Ectodermal cell (in vitro differentiated cells): ENCODE measurements around the gene OSBPL1A. TPM values are rescaled to one million over a fixed set of nuclear protein-coding genes. Genes with fewer than 3 reads are reported as not detected.

Experiments
- H3K27ac ChIP-seq: 2 replicates; pipeline ENCODE4 v1.7.0; 2013; ENCODE audit warnings: mild to moderate bottlenecking, low read depth, low read length; ENCODE audit not compliant: insufficient read depth, poor library complexity, severe bottlenecking
- H3K27me3 ChIP-seq: 2 replicates; pipeline ENCODE4 v1.7.0; 2013; ENCODE audit warnings: mild to moderate bottlenecking, low read length; ENCODE audit not compliant: insufficient read depth, control insufficient read depth, poor library complexity, severe bottlenecking
- H3K36me3 ChIP-seq: one replicate; pipeline ENCODE4 v1.7.0; 2013; ENCODE audit warnings: low read length; ENCODE audit not compliant: control insufficient read depth, insufficient read depth
- H3K4me1 ChIP-seq: one replicate; pipeline ENCODE4 v1.7.0; 2013; ENCODE audit warnings: low read length; ENCODE audit not compliant: control insufficient read depth, insufficient read depth
- H3K4me3 ChIP-seq: 2 replicates; pipeline ENCODE4 v1.7.0; 2013; ENCODE audit warnings: low read depth, low read length, control low read depth; ENCODE audit not compliant: insufficient read depth
- H3K9me3 ChIP-seq: 2 replicates; pipeline ENCODE4 v1.7.0; 2013; ENCODE audit warnings: mild to moderate bottlenecking, low read length, moderate library complexity; ENCODE audit not compliant: control insufficient read depth
- WGBS, 2 experiments: methylation state at CpG; one replicate each; pipeline ENCODE4 v1.1.7; 2013; ENCODE audit warnings: missing lambda C conversion rate in 2 of 2; 5-methylcytosine and 5-hydroxymethylcytosine counted together
- polyA plus RNA-seq, 4 experiments: library from polyadenylated mRNA; stranded (reverse); fragments of 50-300 nt; gene quantifications; one replicate each; pipeline ENCODE4 v1.2.3, GENCODE V29; 2013

OSBPL1A gene
- polyA plus RNA-seq (2013, experiment 1 of 4), result 54.4 TPM
- 51.6 TPM for polyA plus RNA-seq (2013, experiment 2 of 4)
- 43.1 TPM for polyA plus RNA-seq (2013, experiment 3 of 4)
- 44.7 TPM for polyA plus RNA-seq (2013, experiment 4 of 4)

- Histone ChIP-seq H3K9me3 (no peaks in the 10 kb centered on the region), H3K36me3 (no peaks in the 10 kb centered on the region), H3K27ac (peak within 1 kb of the TSS; percentile 94), H3K4me3 (peak within 1 kb of the TSS; percentile 81), H3K27me3 (no peaks in the 10 kb centered on the region), H3K4me1 (peaks cover 15% of the 10 kb centered on the region)
- WGBS, 2 experiments, result 0 to 1% methylated on average over 52 to 55 of the region's 55 CpGs
Observed at GRCh38 chr18:24397694-24398368, at the start of gene OSBPL1A. TSS of gene OSBPL1A (minus strand) at chr18:24397824. CDS start at chr18:24377533, 20,291 bp downstream.

GRCh38 chr18:24446953-24447538 lies 49.4 kb upstream of the OSBPL1A start:
- Histone ChIP-seq H3K27ac (no peak overlapping the region), H3K9me3 (no peaks in the 10 kb centered on the region), H3K27me3 (no peaks in the 10 kb centered on the region), H3K4me3 (no peak overlapping the region), H3K4me1 (no peaks in the 10 kb centered on the region), H3K36me3 (peaks cover 26% of the 10 kb centered on the region)
- 83% methylated on average over 1 of the region's 1 CpG; no CpG with 5 or more reads in 1 of the 2 experiments for WGBS, 2 experiments

GRCh38 chr18:24446453-24446852 lies 48.8 kb upstream of the OSBPL1A start:
- Histone ChIP-seq H3K27ac (no peak overlapping the region), H3K36me3 (peaks cover 32% of the 10 kb centered on the region)
- WGBS, 2 experiments, result 93 to 94% methylated on average over 1 of the region's 1 CpG

GRCh38 chr18:24443870-24444269 lies 46.2 kb upstream of the OSBPL1A start:
- Histone ChIP-seq H3K36me3 (peaks cover 33% of the 10 kb centered on the region), H3K4me1 (no peaks in the 10 kb centered on the region)
- WGBS, 2 experiments, result 96 to 97% methylated on average over 2 of the region's 2 CpGs

More at GRCh38 chr18:24446453-24446852, 48.8 kb upstream of the OSBPL1A start:
- no peaks in the 10 kb centered on the region for H3K27me3 ChIP-seq
- H3K4me3 ChIP-seq, result no peak overlapping the region
- H3K4me1 ChIP-seq, result no peaks in the 10 kb centered on the region
- no peaks in the 10 kb centered on the region for H3K9me3 ChIP-seq

GRCh38 chr18:24436939-24437338 lies 39.3 kb upstream of the OSBPL1A start:
- no peak overlapping the region for H3K4me3 ChIP-seq
- no peaks in the 10 kb centered on the region for H3K27me3 ChIP-seq
- WGBS, 2 experiments, result 92 to 94% methylated on average over 1 of the region's 1 CpG
- no peak overlapping the region for H3K27ac ChIP-seq
- no peaks in the 10 kb centered on the region for H3K4me1 ChIP-seq
- H3K36me3 ChIP-seq, result peaks cover 23% of the 10 kb centered on the region
- H3K9me3 ChIP-seq, result no peaks in the 10 kb centered on the region

More at GRCh38 chr18:24443870-24444269, 46.2 kb upstream of the OSBPL1A start:
- H3K27ac ChIP-seq, result no peak overlapping the region
- H3K9me3 ChIP-seq, result no peaks in the 10 kb centered on the region
- no peak overlapping the region for H3K4me3 ChIP-seq
- no peaks in the 10 kb centered on the region for H3K27me3 ChIP-seq

GRCh38 chr18:24432618-24433017 lies 35.0 kb upstream of the OSBPL1A start:
- peaks cover 7% of the 10 kb centered on the region for H3K4me1 ChIP-seq
- H3K27me3 ChIP-seq, result no peaks in the 10 kb centered on the region
- H3K4me3 ChIP-seq, result no peak overlapping the region
- peaks cover 9% of the 10 kb centered on the region for H3K36me3 ChIP-seq
- no peaks in the 10 kb centered on the region for H3K9me3 ChIP-seq
- no peak overlapping the region for H3K27ac ChIP-seq
- WGBS, 2 experiments, result 87 to 97% methylated on average over 3 of the region's 3 CpGs

- H3K27me3 ChIP-seq, result no peaks in the 10 kb centered on the region
- WGBS, 2 experiments, result 95 to 97% methylated on average over 4 of the region's 4 CpGs
- H3K4me1 ChIP-seq, result peaks cover 10% of the 10 kb centered on the region
- no peak overlapping the region for H3K27ac ChIP-seq
- H3K4me3 ChIP-seq, result no peak overlapping the region
- no peaks in the 10 kb centered on the region for H3K9me3 ChIP-seq
- peaks cover 4% of the 10 kb centered on the region for H3K36me3 ChIP-seq
Observed at GRCh38 chr18:24429188-24429587, 31.6 kb upstream of the OSBPL1A start.

- 88 to 89% methylated on average over 1 of the region's 3 CpGs for WGBS, 2 experiments
- no peak overlapping the region for H3K4me3 ChIP-seq
- H3K27ac ChIP-seq, result no peak overlapping the region
- H3K4me1 ChIP-seq, result peaks cover 10% of the 10 kb centered on the region
- H3K36me3 ChIP-seq, result peaks cover 4% of the 10 kb centered on the region
- no peaks in the 10 kb centered on the region for H3K9me3 ChIP-seq
- no peaks in the 10 kb centered on the region for H3K27me3 ChIP-seq
Observed at GRCh38 chr18:24428709-24429108, 31.1 kb upstream of the OSBPL1A start.

GRCh38 chr18:24427484-24427883 lies 29.9 kb upstream of the OSBPL1A start:
- Histone ChIP-seq H3K27me3 (no peaks in the 10 kb centered on the region), H3K4me1 (peaks cover 10% of the 10 kb centered on the region), H3K4me3 (peak overlapping the region; percentile 72), H3K36me3 (peaks cover 4% of the 10 kb centered on the region), H3K27ac (no peak overlapping the region), H3K9me3 (no peaks in the 10 kb centered on the region)
- WGBS, 2 experiments, result 15 to 20% methylated on average over 3 of the region's 3 CpGs
